HG03025 (cell line): ENCODE data around the gene PSME4.
"Not testable (repeated sequence)": the region's sequence is repeated elsewhere in the genome, so short reads cannot be mapped to it uniquely, and the experiment has no call there.

ENCODE experiments used
- ATAC-seq: cut with Tn5 transposase; IDR thresholded peaks from one replicate; pipeline ENCODE4 v1.9.1; 2021; ENCODE audit warnings: mild to moderate bottlenecking, moderate library complexity; ENCODE audit not compliant: unreplicated experiment, low FRiP score

PSME4 gene

GRCh38 chr2:53852532-53852931 lies 118.3 kb downstream of the PSME4 start:
- ATAC-seq = no peak

- not testable (repeated sequence) for ATAC-seq
Measured at GRCh38 chr2:53851052-53851757, 119.6 kb downstream of the PSME4 start.

- ATAC-seq = no peak
Measured at GRCh38 chr2:53848062-53848461, 122.7 kb downstream of the PSME4 start.

- no peak for ATAC-seq
Measured at GRCh38 chr2:53843595-53843994, 127.2 kb downstream of the PSME4 start.

- no peak for ATAC-seq
Measured at GRCh38 chr2:53842891-53843290, 127.9 kb downstream of the PSME4 start.

- ATAC-seq = not testable (repeated sequence)
Measured at GRCh38 chr2:53841651-53842050, 129.1 kb downstream of the PSME4 start.

GRCh38 chr2:53840580-53840979 lies 130.2 kb downstream of the PSME4 start:
- no peak for ATAC-seq

GRCh38 chr2:53829980-53830290 lies 140.9 kb downstream of the PSME4 start:
- not testable (repeated sequence) for ATAC-seq

GRCh38 chr2:53829273-53829979 lies 141.4 kb downstream of the PSME4 start:
- no peak for ATAC-seq

GRCh38 chr2:53828331-53828730 lies 142.5 kb downstream of the PSME4 start:
- ATAC-seq = no peak

- ATAC-seq = no peak
Measured at GRCh38 chr2:53827398-53828175, 143.2 kb downstream of the PSME4 start.

- no peak for ATAC-seq
Measured at GRCh38 chr2:53826587-53827397, 144.0 kb downstream of the PSME4 start.

- no peak for ATAC-seq
Measured at GRCh38 chr2:53826030-53826410, 144.8 kb downstream of the PSME4 start.

GRCh38 chr2:53823639-53824038 lies 147.2 kb downstream of the PSME4 start:
- ATAC-seq = not testable (repeated sequence)

GRCh38 chr2:53821810-53822209 lies 149.0 kb downstream of the PSME4 start:
- no peak for ATAC-seq

- no peak for ATAC-seq
Measured at GRCh38 chr2:53820711-53821110, 150.1 kb downstream of the PSME4 start.

- ATAC-seq = no peak
Measured at GRCh38 chr2:53820048-53820447, 150.7 kb downstream of the PSME4 start.

GRCh38 chr2:53819634-53820033 lies 151.2 kb downstream of the PSME4 start:
- no peak for ATAC-seq

GRCh38 chr2:53818854-53819435 lies 151.8 kb downstream of the PSME4 start:
- ATAC-seq = no peak
